ENCODE data around the gene BMP8A. TPM values are rescaled to one million over a fixed set of nuclear protein-coding genes. Genes with fewer than 3 reads are reported as not detected.
"Not testable (repeated sequence)": the region's sequence is repeated elsewhere in the genome, so short reads cannot be mapped to it uniquely, and the experiment has no call there.

The BMP8A gene
- total RNA-seq, 1 donor from 2014 or later, result not detected

- no peak for TF ChIP-seq CTCF (IDR thresholded peaks at IDR 0.05; ENCODE audit: insufficient read depth, low read length, severe bottlenecking)
- FAIRE-seq (peak; percentile 7), DNase-seq (ENCODE audit: low read depth) (no peak)
- H3K36me3 ChIP-seq (ENCODE audit: control insufficient read depth, insufficient read depth, low read length), result no peaks in the 10 kb centered on the region
- H3K4me3 ChIP-seq (ENCODE audit: low read depth, low read length), result no peak overlapping the region
- H3K27me3 ChIP-seq (ENCODE audit: control insufficient read depth, insufficient read depth, low read length), result no peaks in the 10 kb centered on the region
Observed at GRCh38 chr1:39509360-39510009, 18.0 kb downstream of the BMP8A start.

GRCh38 chr1:39510570-39511186 lies 19.2 kb downstream of the BMP8A start:
- not testable (repeated sequence) for H3K36me3 ChIP-seq (ENCODE audit: control insufficient read depth, insufficient read depth, low read length); DNase-seq (ENCODE audit: low read depth); H3K27me3 ChIP-seq (ENCODE audit: control insufficient read depth, insufficient read depth, low read length); H3K4me3 ChIP-seq (ENCODE audit: low read depth, low read length); FAIRE-seq

- FAIRE-seq; H3K27me3 ChIP-seq (ENCODE audit: control insufficient read depth, insufficient read depth, low read length); H3K4me3 ChIP-seq (ENCODE audit: low read depth, low read length); DNase-seq (ENCODE audit: low read depth); H3K36me3 ChIP-seq (ENCODE audit: control insufficient read depth, insufficient read depth, low read length): not testable (repeated sequence)
Observed at GRCh38 chr1:39511477-39511876, 20.0 kb downstream of the BMP8A start.

- DNase-seq (ENCODE audit: low read depth); H3K27me3 ChIP-seq (ENCODE audit: control insufficient read depth, insufficient read depth, low read length); H3K36me3 ChIP-seq (ENCODE audit: control insufficient read depth, insufficient read depth, low read length); FAIRE-seq; H3K4me3 ChIP-seq (ENCODE audit: low read depth, low read length): not testable (repeated sequence)
Observed at GRCh38 chr1:39512234-39512847, 20.9 kb downstream of the BMP8A start.

- H3K4me3 ChIP-seq (ENCODE audit: low read depth, low read length), result not testable (repeated sequence)
Observed at GRCh38 chr1:39514710-39515124, 23.3 kb downstream of the BMP8A start.

GRCh38 chr1:39515131-39516086 lies 24.0 kb downstream of the BMP8A start:
- H3K36me3 ChIP-seq (ENCODE audit: control insufficient read depth, insufficient read depth, low read length); FAIRE-seq; H3K27me3 ChIP-seq (ENCODE audit: control insufficient read depth, insufficient read depth, low read length); DNase-seq (ENCODE audit: low read depth); H3K4me3 ChIP-seq (ENCODE audit: low read depth, low read length): not testable (repeated sequence)

More at GRCh38 chr1:39514710-39515124, 23.3 kb downstream of the BMP8A start:
- H3K36me3 ChIP-seq (ENCODE audit: control insufficient read depth, insufficient read depth, low read length); DNase-seq (ENCODE audit: low read depth); H3K27me3 ChIP-seq (ENCODE audit: control insufficient read depth, insufficient read depth, low read length); FAIRE-seq: not testable (repeated sequence)

- not testable (repeated sequence) for H3K27me3 ChIP-seq (ENCODE audit: control insufficient read depth, insufficient read depth, low read length); H3K36me3 ChIP-seq (ENCODE audit: control insufficient read depth, insufficient read depth, low read length); H3K4me3 ChIP-seq (ENCODE audit: low read depth, low read length); DNase-seq (ENCODE audit: low read depth); FAIRE-seq
Observed at GRCh38 chr1:39516841-39517240, 25.4 kb downstream of the BMP8A start.

- H3K4me3 ChIP-seq (ENCODE audit: low read depth, low read length); H3K36me3 ChIP-seq (ENCODE audit: control insufficient read depth, insufficient read depth, low read length); FAIRE-seq; H3K27me3 ChIP-seq (ENCODE audit: control insufficient read depth, insufficient read depth, low read length); DNase-seq (ENCODE audit: low read depth): not testable (repeated sequence)
Observed at GRCh38 chr1:39517936-39518335, 26.5 kb downstream of the BMP8A start.

- H3K27me3 ChIP-seq (ENCODE audit: control insufficient read depth, insufficient read depth, low read length); DNase-seq (ENCODE audit: low read depth); H3K36me3 ChIP-seq (ENCODE audit: control insufficient read depth, insufficient read depth, low read length); H3K4me3 ChIP-seq (ENCODE audit: low read depth, low read length): not testable (repeated sequence)
- FAIRE-seq, result peak; percentile 98
Observed at GRCh38 chr1:39519376-39519775, 27.9 kb downstream of the BMP8A start.

- H3K27me3 ChIP-seq (ENCODE audit: control insufficient read depth, insufficient read depth, low read length); H3K4me3 ChIP-seq (ENCODE audit: low read depth, low read length); DNase-seq (ENCODE audit: low read depth); H3K36me3 ChIP-seq (ENCODE audit: control insufficient read depth, insufficient read depth, low read length): not testable (repeated sequence)
- FAIRE-seq, result peak; percentile 55
Observed at GRCh38 chr1:39522221-39522620, 30.8 kb downstream of the BMP8A start.

All from bronchial epithelial cell (primary cell).